Measurements from ENCODE around the gene PAM16. TPM values are rescaled to one million over a fixed set of nuclear protein-coding genes. Genes with fewer than 3 reads are reported as not detected.
A peak's percentile ranks its signal among the peaks of the same experiment; 100 is the strongest.

The PAM16 gene
- total RNA-seq, 1 donor: 17.4 TPM

DNA sequence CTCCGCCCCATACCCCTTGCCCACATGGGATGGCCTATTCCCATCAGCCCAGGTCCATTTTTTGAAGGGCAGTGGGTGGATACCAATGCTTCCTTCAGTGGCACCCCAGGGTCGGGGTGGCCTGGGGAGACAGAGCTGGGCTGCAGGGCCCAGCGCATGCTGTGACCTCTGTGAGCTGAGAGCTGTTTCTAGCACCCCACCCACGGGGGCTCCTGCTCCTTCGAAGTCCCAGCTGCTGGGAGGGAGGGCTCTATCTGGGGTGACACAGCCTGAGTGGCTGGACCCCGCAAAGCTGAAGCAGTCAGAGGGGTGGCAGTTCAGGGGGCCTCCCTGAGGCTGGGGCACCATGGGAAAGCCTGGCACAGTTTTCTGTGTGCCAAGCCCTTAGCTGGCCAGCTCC is 10.7 kb downstream of the PAM16 start:
- Histone ChIP-seq H3K4me2 (ENCODE audit: insufficient read depth, low read length) (no peak overlapping the region), H4K20me1 (ENCODE audit: insufficient read depth, low read length) (peaks cover 20% of the 10 kb centered on the region), H3K79me2 (ENCODE audit: insufficient read depth, low read length) (peaks cover 52% of the 10 kb centered on the region), H3K4me1 (ENCODE audit: insufficient read depth, low read length) (peaks cover 7% of the 10 kb centered on the region), H2AFZ (ENCODE audit: low read length) (no peak overlapping the region), H3K36me3 (ENCODE audit: insufficient read depth, low read length) (peaks cover 28% of the 10 kb centered on the region), H3K4me3 (ENCODE audit: insufficient read depth, low read length) (no peak overlapping the region), H3K27me3 (ENCODE audit: insufficient read depth, low read length) (no peaks in the 10 kb centered on the region), H3K9me3 (ENCODE audit: low read depth, low read length) (no peaks in the 10 kb centered on the region), H3K27ac (ENCODE audit: low read depth, low read length) (no peak overlapping the region)
- DNase-seq (ENCODE audit: insufficient read length, low spot score, missing footprints): no peak
- TF ChIP-seq CTCF (IDR thresholded peaks at IDR 0.05; ENCODE audit: extremely low read depth, low read depth, low read length): no peak

- H3K4me3 ChIP-seq (ENCODE audit: insufficient read depth, low read length): no peak overlapping the region
- peaks cover 7% of the 10 kb centered on the region for H3K4me1 ChIP-seq (ENCODE audit: insufficient read depth, low read length)
- H3K4me2 ChIP-seq (ENCODE audit: insufficient read depth, low read length): no peak overlapping the region
- no peak for TF ChIP-seq CTCF (IDR thresholded peaks at IDR 0.05; ENCODE audit: extremely low read depth, low read depth, low read length)
- no peaks in the 10 kb centered on the region for H3K9me3 ChIP-seq (ENCODE audit: low read depth, low read length)
- H3K27me3 ChIP-seq (ENCODE audit: insufficient read depth, low read length): no peaks in the 10 kb centered on the region
- DNase-seq (ENCODE audit: insufficient read length, low spot score, missing footprints): peak; percentile 86
- peaks cover 49% of the 10 kb centered on the region for H3K79me2 ChIP-seq (ENCODE audit: insufficient read depth, low read length)
- H3K36me3 ChIP-seq (ENCODE audit: insufficient read depth, low read length): peaks cover 34% of the 10 kb centered on the region
- no peak overlapping the region for H3K27ac ChIP-seq (ENCODE audit: low read depth, low read length)
- no peak overlapping the region for H2AFZ ChIP-seq (ENCODE audit: low read length)
- H4K20me1 ChIP-seq (ENCODE audit: insufficient read depth, low read length): peaks cover 17% of the 10 kb centered on the region
Measured at GRCh38 chr16:4339909-4340308, 11.2 kb downstream of the PAM16 start.

DNA sequence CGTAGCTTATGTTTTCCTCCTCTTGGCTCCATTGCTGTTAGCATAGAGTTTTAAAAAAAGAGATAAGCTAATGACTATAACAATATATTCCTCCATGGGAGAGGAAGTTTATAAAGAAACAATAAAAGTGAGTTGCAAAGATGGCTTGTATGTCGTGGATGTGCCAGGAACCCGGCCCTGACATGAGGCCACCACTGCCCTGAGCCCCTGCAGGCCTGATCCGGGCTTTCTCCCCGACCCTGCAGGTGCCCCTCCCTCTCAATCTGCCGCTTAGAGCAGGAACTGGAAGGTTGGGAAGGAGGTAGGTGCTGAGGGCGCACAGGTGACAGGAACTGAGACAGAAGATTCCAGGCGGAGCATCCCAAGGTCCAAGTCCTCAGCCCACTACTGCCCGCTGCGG is 11.7 kb downstream of the PAM16 start:
- H3K4me3 ChIP-seq (ENCODE audit: insufficient read depth, low read length): no peak overlapping the region
- H3K79me2 ChIP-seq (ENCODE audit: insufficient read depth, low read length): peaks cover 53% of the 10 kb centered on the region
- no peak for DNase-seq (ENCODE audit: insufficient read length, low spot score, missing footprints)
- no peak for TF ChIP-seq CTCF (IDR thresholded peaks at IDR 0.05; ENCODE audit: extremely low read depth, low read depth, low read length)
- H3K36me3 ChIP-seq (ENCODE audit: insufficient read depth, low read length): peaks cover 36% of the 10 kb centered on the region
- H3K4me1 ChIP-seq (ENCODE audit: insufficient read depth, low read length): peaks cover 7% of the 10 kb centered on the region
- no peak overlapping the region for H2AFZ ChIP-seq (ENCODE audit: low read length)
- H3K27ac ChIP-seq (ENCODE audit: low read depth, low read length): no peak overlapping the region
- H3K27me3 ChIP-seq (ENCODE audit: insufficient read depth, low read length): no peaks in the 10 kb centered on the region
- H4K20me1 ChIP-seq (ENCODE audit: insufficient read depth, low read length): peaks cover 19% of the 10 kb centered on the region
- H3K9me3 ChIP-seq (ENCODE audit: low read depth, low read length): no peaks in the 10 kb centered on the region
- H3K4me2 ChIP-seq (ENCODE audit: insufficient read depth, low read length): no peak overlapping the region

- H3K4me3 ChIP-seq (ENCODE audit: insufficient read depth, low read length): no peak overlapping the region
- H3K36me3 ChIP-seq (ENCODE audit: insufficient read depth, low read length): peaks cover 36% of the 10 kb centered on the region
- no peaks in the 10 kb centered on the region for H3K27me3 ChIP-seq (ENCODE audit: insufficient read depth, low read length)
- H3K4me1 ChIP-seq (ENCODE audit: insufficient read depth, low read length): peaks cover 7% of the 10 kb centered on the region
- no peak overlapping the region for H3K27ac ChIP-seq (ENCODE audit: low read depth, low read length)
- H3K79me2 ChIP-seq (ENCODE audit: insufficient read depth, low read length): peaks cover 49% of the 10 kb centered on the region
- H2AFZ ChIP-seq (ENCODE audit: low read length): no peak overlapping the region
- TF ChIP-seq CTCF (IDR thresholded peaks at IDR 0.05; ENCODE audit: extremely low read depth, low read depth, low read length): no peak
- H4K20me1 ChIP-seq (ENCODE audit: insufficient read depth, low read length): peaks cover 18% of the 10 kb centered on the region
- H3K9me3 ChIP-seq (ENCODE audit: low read depth, low read length): no peaks in the 10 kb centered on the region
- no peak for DNase-seq (ENCODE audit: insufficient read length, low spot score, missing footprints)
- no peak overlapping the region for H3K4me2 ChIP-seq (ENCODE audit: insufficient read depth, low read length)
Measured at GRCh38 chr16:4338712-4339299, 12.3 kb downstream of the PAM16 start.

Data from osteoblast (primary cell).